ENCODE results near the gene ME3.

The ME3 gene

DNA sequence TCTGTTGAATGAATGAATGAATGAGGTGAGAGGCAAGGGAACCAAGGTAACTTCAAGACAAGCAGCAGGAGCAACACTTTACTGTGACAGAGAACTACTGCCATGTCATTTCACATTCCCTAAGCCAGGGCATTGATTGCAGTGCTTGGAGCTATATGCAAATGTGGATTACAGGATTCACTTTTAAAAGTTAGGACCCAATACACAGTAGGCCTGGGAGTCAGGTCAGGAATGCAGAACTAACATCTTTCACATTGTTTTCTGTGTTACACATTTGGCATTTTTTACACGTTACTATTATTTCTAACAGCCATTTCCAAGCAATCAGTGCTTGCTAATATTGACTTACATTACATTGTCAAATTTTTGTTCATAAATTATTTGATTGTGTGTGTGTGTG is 26.2 kb upstream of the ME3 start:
- no peak overlapping the region for H3K4me2 ChIP-seq (ENCODE audit: insufficient read depth, low read length, poor library complexity, severe bottlenecking)
- no peak overlapping the region for H3K14ac ChIP-seq (ENCODE audit: low read length)
- H3K9me3 ChIP-seq (replicated peaks in 1 of 2; ENCODE audit: control insufficient read depth in 2 of 2, insufficient read depth in 1 of 2, low read depth in 1 of 2, low read length in 2 of 2), result no peaks in the 10 kb centered on the region
- H2AK5ac ChIP-seq (ENCODE audit: low read depth, low read length), result no peak overlapping the region
- no peak overlapping the region for H2AFZ ChIP-seq (ENCODE audit: low read length)
- no peak overlapping the region for H2BK5ac ChIP-seq (ENCODE audit: low read length)
- H3K36me3 ChIP-seq (replicated peaks in 1 of 2; ENCODE audit: control insufficient read depth in 2 of 2, insufficient read depth in 2 of 2, low read length in 2 of 2), result no peaks in the 10 kb centered on the region
- H4K91ac ChIP-seq (ENCODE audit: low read depth, low read length, poor library complexity), result no peak overlapping the region
- no peak overlapping the region for H3K18ac ChIP-seq (ENCODE audit: low read length)
- H3K79me1 ChIP-seq (ENCODE audit: low read depth, low read length), result no peaks in the 10 kb centered on the region
- H3K4me3 ChIP-seq (ENCODE audit: low read length in 2 of 2), result no peak overlapping the region
- no peak overlapping the region for H2BK12ac ChIP-seq (ENCODE audit: low read length)
- DNase-seq (ENCODE audit: low spot score), result no peak
- H4K8ac ChIP-seq (ENCODE audit: low read depth, low read length), result no peak overlapping the region
- H3K23ac ChIP-seq (ENCODE audit: low read depth, low read length, poor library complexity), result no peak overlapping the region
- no peak overlapping the region for H2BK120ac ChIP-seq (ENCODE audit: low read depth, low read length)
- no peaks in the 10 kb centered on the region for H3K27me3 ChIP-seq (ENCODE audit: control insufficient read depth in 3 of 3, insufficient read depth in 3 of 3, low read depth in 1 of 3, low read length in 3 of 3)
- no peak overlapping the region for H3K9ac ChIP-seq (ENCODE audit: low read depth, low read length, poor library complexity)
- WGBS, 2 donors (ENCODE audit: extremely low coverage in 2 of 2, insufficient read length in 2 of 2, insufficient replicate concordance in 1 of 2), result no CpG with 5 or more reads among the region's 1 CpG
- H3K4me1 ChIP-seq (ENCODE audit: control insufficient read depth in 2 of 2, insufficient read depth in 1 of 2, low read depth in 1 of 2, low read length in 2 of 2), result peaks cover 3 to 7% of the 10 kb centered on the region in 2 donors
- no peak overlapping the region for H2BK15ac ChIP-seq (ENCODE audit: low read length)
- no peak overlapping the region for H3K27ac ChIP-seq (replicated peaks; ENCODE audit: low read length)
- H3K4ac ChIP-seq (ENCODE audit: low read length), result no peak overlapping the region

- Histone ChIP-seq H3K9me3 (replicated peaks in 1 of 2; ENCODE audit: control insufficient read depth in 2 of 2, insufficient read depth in 1 of 2, low read depth in 1 of 2, low read length in 2 of 2) (no peaks in the 10 kb centered on the region), H2AK5ac (ENCODE audit: low read depth, low read length) (no peak overlapping the region), H3K36me3 (replicated peaks in 1 of 2; ENCODE audit: control insufficient read depth in 2 of 2, insufficient read depth in 2 of 2, low read length in 2 of 2) (no peaks in the 10 kb centered on the region), H3K9ac (ENCODE audit: low read depth, low read length, poor library complexity) (no peak overlapping the region), H3K4ac (ENCODE audit: low read length) (no peak overlapping the region), H3K27ac (replicated peaks; ENCODE audit: low read length) (no peak overlapping the region), H2BK5ac (ENCODE audit: low read length) (no peak overlapping the region), H2BK12ac (ENCODE audit: low read length) (no peak overlapping the region), H2BK15ac (ENCODE audit: low read length) (no peak overlapping the region), H2BK120ac (ENCODE audit: low read depth, low read length) (no peak overlapping the region), H3K14ac (ENCODE audit: low read length) (no peak overlapping the region), H2AFZ (ENCODE audit: low read length) (no peak overlapping the region), H3K4me2 (ENCODE audit: insufficient read depth, low read length, poor library complexity, severe bottlenecking) (no peak overlapping the region), H3K79me1 (ENCODE audit: low read depth, low read length) (no peaks in the 10 kb centered on the region), H3K27me3 (ENCODE audit: control insufficient read depth in 3 of 3, insufficient read depth in 3 of 3, low read depth in 1 of 3, low read length in 3 of 3) (no peaks in the 10 kb centered on the region), H4K91ac (ENCODE audit: low read depth, low read length, poor library complexity) (no peak overlapping the region), H4K8ac (ENCODE audit: low read depth, low read length) (no peak overlapping the region), H3K4me3 (ENCODE audit: low read length in 2 of 2) (no peak overlapping the region), H3K4me1 (ENCODE audit: control insufficient read depth in 2 of 2, insufficient read depth in 1 of 2, low read depth in 1 of 2, low read length in 2 of 2) (peaks cover 2 to 3% of the 10 kb centered on the region in 2 donors), H3K23ac (ENCODE audit: low read depth, low read length, poor library complexity) (no peak overlapping the region), H3K18ac (ENCODE audit: low read length) (no peak overlapping the region)
- DNase-seq (ENCODE audit: low spot score), result no peak
- WGBS, 2 donors (ENCODE audit: extremely low coverage in 2 of 2, insufficient read length in 2 of 2, insufficient replicate concordance in 1 of 2), result no CpG with 5 or more reads among the region's 1 CpG
Observed at GRCh38 chr11:86696451-86696850, 24.0 kb upstream of the ME3 start.

DNA sequence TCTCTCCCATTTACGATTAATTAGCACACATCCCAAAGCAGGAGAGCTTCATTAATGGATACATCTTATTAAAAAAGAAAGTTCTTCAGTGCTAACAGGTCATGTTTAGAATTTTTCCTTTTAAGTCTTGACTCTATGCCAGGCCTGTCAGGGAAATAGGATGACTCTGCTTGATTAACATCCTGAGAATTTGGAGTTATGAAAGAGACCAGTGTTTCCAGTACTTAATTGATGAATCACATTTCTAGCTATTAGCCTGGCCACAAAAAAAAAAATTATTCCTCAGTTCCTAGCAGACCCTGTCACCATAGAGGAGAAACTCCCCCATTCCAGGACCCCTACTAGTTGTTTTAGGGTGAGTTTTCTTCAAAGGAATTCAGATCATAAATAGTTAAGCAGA is 23.6 kb upstream of the ME3 start:
- Histone ChIP-seq H3K4me1 (ENCODE audit: control insufficient read depth in 2 of 2, insufficient read depth in 1 of 2, low read depth in 1 of 2, low read length in 2 of 2) (peaks cover 2 to 3% of the 10 kb centered on the region in 2 donors), H3K23ac (ENCODE audit: low read depth, low read length, poor library complexity) (no peak overlapping the region), H2AK5ac (ENCODE audit: low read depth, low read length) (no peak overlapping the region), H3K14ac (ENCODE audit: low read length) (no peak overlapping the region), H3K9me3 (replicated peaks in 1 of 2; ENCODE audit: control insufficient read depth in 2 of 2, insufficient read depth in 1 of 2, low read depth in 1 of 2, low read length in 2 of 2) (no peaks in the 10 kb centered on the region), H2BK5ac (ENCODE audit: low read length) (no peak overlapping the region), H4K8ac (ENCODE audit: low read depth, low read length) (no peak overlapping the region), H3K27me3 (ENCODE audit: control insufficient read depth in 3 of 3, insufficient read depth in 3 of 3, low read depth in 1 of 3, low read length in 3 of 3) (no peaks in the 10 kb centered on the region), H3K79me1 (ENCODE audit: low read depth, low read length) (no peaks in the 10 kb centered on the region), H2BK12ac (ENCODE audit: low read length) (no peak overlapping the region), H3K36me3 (replicated peaks in 1 of 2; ENCODE audit: control insufficient read depth in 2 of 2, insufficient read depth in 2 of 2, low read length in 2 of 2) (no peaks in the 10 kb centered on the region), H3K27ac (replicated peaks; ENCODE audit: low read length) (no peak overlapping the region), H4K91ac (ENCODE audit: low read depth, low read length, poor library complexity) (no peak overlapping the region), H3K4ac (ENCODE audit: low read length) (no peak overlapping the region), H2BK120ac (ENCODE audit: low read depth, low read length) (no peak overlapping the region), H3K4me2 (ENCODE audit: insufficient read depth, low read length, poor library complexity, severe bottlenecking) (no peak overlapping the region), H2AFZ (ENCODE audit: low read length) (no peak overlapping the region), H3K4me3 (ENCODE audit: low read length in 2 of 2) (no peak overlapping the region), H2BK15ac (ENCODE audit: low read length) (no peak overlapping the region), H3K9ac (ENCODE audit: low read depth, low read length, poor library complexity) (no peak overlapping the region), H3K18ac (ENCODE audit: low read length) (no peak overlapping the region)
- WGBS, 2 donors (ENCODE audit: extremely low coverage in 2 of 2, insufficient read length in 2 of 2, insufficient replicate concordance in 1 of 2), result no CpG with 5 or more reads among the region's 1 CpG
- no peak for DNase-seq (ENCODE audit: low spot score)

- no peak overlapping the region for H2BK15ac ChIP-seq (ENCODE audit: low read length)
- H4K8ac ChIP-seq (ENCODE audit: low read depth, low read length), result no peak overlapping the region
- H3K9ac ChIP-seq (ENCODE audit: low read depth, low read length, poor library complexity), result no peak overlapping the region
- no peak overlapping the region for H3K14ac ChIP-seq (ENCODE audit: low read length)
- no peak overlapping the region for H2BK12ac ChIP-seq (ENCODE audit: low read length)
- H2BK5ac ChIP-seq (ENCODE audit: low read length), result no peak overlapping the region
- H3K23ac ChIP-seq (ENCODE audit: low read depth, low read length, poor library complexity), result no peak overlapping the region
- H4K91ac ChIP-seq (ENCODE audit: low read depth, low read length, poor library complexity), result no peak overlapping the region
- no peaks in the 10 kb centered on the region for H3K36me3 ChIP-seq (replicated peaks in 1 of 2; ENCODE audit: control insufficient read depth in 2 of 2, insufficient read depth in 2 of 2, low read length in 2 of 2)
- no peaks in the 10 kb centered on the region for H3K79me1 ChIP-seq (ENCODE audit: low read depth, low read length)
- H3K4ac ChIP-seq (ENCODE audit: low read length), result no peak overlapping the region
- no peak overlapping the region for H2AFZ ChIP-seq (ENCODE audit: low read length)
- no peak overlapping the region for H3K4me2 ChIP-seq (ENCODE audit: insufficient read depth, low read length, poor library complexity, severe bottlenecking)
- H3K27ac ChIP-seq (replicated peaks; ENCODE audit: low read length), result no peak overlapping the region
- no peak overlapping the region for H3K4me3 ChIP-seq (ENCODE audit: low read length in 2 of 2)
- H3K27me3 ChIP-seq (ENCODE audit: control insufficient read depth in 3 of 3, insufficient read depth in 3 of 3, low read depth in 1 of 3, low read length in 3 of 3), result no peaks in the 10 kb centered on the region
- H3K18ac ChIP-seq (ENCODE audit: low read length), result no peak overlapping the region
- no peak for DNase-seq (ENCODE audit: low spot score)
- no peaks in the 10 kb centered on the region for H3K9me3 ChIP-seq (replicated peaks in 1 of 2; ENCODE audit: control insufficient read depth in 2 of 2, insufficient read depth in 1 of 2, low read depth in 1 of 2, low read length in 2 of 2)
- H3K4me1 ChIP-seq (ENCODE audit: control insufficient read depth in 2 of 2, insufficient read depth in 1 of 2, low read depth in 1 of 2, low read length in 2 of 2), result peaks cover 2 to 3% of the 10 kb centered on the region in 2 donors
- H2BK120ac ChIP-seq (ENCODE audit: low read depth, low read length), result no peak overlapping the region
- no peak overlapping the region for H2AK5ac ChIP-seq (ENCODE audit: low read depth, low read length)
Observed at GRCh38 chr11:86695373-86695772, 23.0 kb upstream of the ME3 start.

All from neuronal stem cell (in vitro differentiated cells).